Cardiac muscle cell (in vitro differentiated cells and primary cell): ENCODE results near the gene FHIP2A. TPM values are rescaled to one million over a fixed set of nuclear protein-coding genes. Genes with fewer than 3 reads are reported as not detected.

ENCODE experiments used
- DNase-seq, 2 donors: peaks; one replicate each; pipeline versions ENCODE4 v3.0.0 to v3.0.0-alpha.2; 2010 to 2017; ENCODE audit warnings: low read depth in 1 of 2, low spot score in 1 of 2
- H3K27ac ChIP-seq: fragments of 200-600 bp; sonication (generic); 2 replicates; pipeline ENCODE4 v1.5.1; 2016
- H3K27me3 ChIP-seq: fragments of 200-600 bp; sonication (generic); 2 replicates; pipeline ENCODE4 v1.6.0; 2016; ENCODE audit warnings: control low read depth
- H3K36me3 ChIP-seq: fragments of 200-600 bp; sonication (generic); 2 replicates; pipeline ENCODE4 v1.5.1; 2016; ENCODE audit warnings: control low read depth
- H3K4me1 ChIP-seq: fragments of 200-600 bp; sonication (generic); 2 replicates; pipeline ENCODE4 v1.8.1; 2017; ENCODE audit warnings: low read depth, mild to moderate bottlenecking, mixed run types
- H3K4me3 ChIP-seq: fragments of 200-600 bp; sonication (generic); 2 replicates; pipeline ENCODE4 v1.5.1; 2016; ENCODE audit warnings: mild to moderate bottlenecking
- H3K9me3 ChIP-seq: fragments of 200-600 bp; sonication (generic); 2 replicates; pipeline ENCODE4 v1.5.1; 2017; ENCODE audit warnings: low read depth, mild to moderate bottlenecking, control low read depth
- CTCF ChIP-seq: IDR thresholded peaks from 2 replicates; pipeline ENCODE4 v1.5.1; 2012; ENCODE audit warnings: low read depth, mild to moderate bottlenecking, low read length
- polyA plus RNA-seq: library from polyadenylated mRNA; unstranded; fragments of >200 nt; fragmentation: Nextera tagmentation; extraction: Ambion mirVana; gene quantifications from 2 replicates; pipeline ENCODE4 v1.2.1, GENCODE V29; 2016
- total RNA-seq: library from RNA; depleted of rRNA; stranded (reverse); fragments of >200 nt; gene quantifications from 2 replicates; pipeline ENCODE4 v1.2.3, GENCODE V29; 2016

The FHIP2A gene
- total and polyA plus RNA-seq, 2 experiments from 2014 or later: 14.8 to 49.4 TPM

GRCh38 chr10:114816308-114816707 is 5.3 kb upstream of the FHIP2A start:
- H3K27me3 ChIP-seq: no peaks in the 10 kb centered on the region
- no peak for TF ChIP-seq CTCF
- H3K36me3 ChIP-seq: no peaks in the 10 kb centered on the region
- H3K27ac ChIP-seq: no peak overlapping the region
- H3K9me3 ChIP-seq: no peaks in the 10 kb centered on the region
- no peaks in the 10 kb centered on the region for H3K4me1 ChIP-seq
- H3K4me3 ChIP-seq: no peak overlapping the region
- DNase-seq: no peak

- DNase-seq: no peak
- H3K4me3 ChIP-seq: no peak overlapping the region
- H3K27me3 ChIP-seq: no peaks in the 10 kb centered on the region
- H3K4me1 ChIP-seq: peaks cover 3% of the 10 kb centered on the region
- H3K9me3 ChIP-seq: no peaks in the 10 kb centered on the region
- H3K36me3 ChIP-seq: no peaks in the 10 kb centered on the region
- no peak for TF ChIP-seq CTCF
- H3K27ac ChIP-seq: no peak overlapping the region
These were observed 2.3 kb upstream of the FHIP2A start for GRCh38 chr10:114819322-114819721.

GRCh38 chr10:114821915-114822443 is 399 bp downstream of the FHIP2A start:
- H3K27me3 ChIP-seq: no peaks in the 10 kb centered on the region
- H3K36me3 ChIP-seq: no peaks in the 10 kb centered on the region
- TF ChIP-seq CTCF: no peak
- no peaks in the 10 kb centered on the region for H3K9me3 ChIP-seq
- peak overlapping the region; percentile 99 for H3K4me3 ChIP-seq
- peak overlapping the region; percentile 100 for H3K27ac ChIP-seq
- DNase-seq: peak; percentile 62 to 70
- H3K4me1 ChIP-seq: peaks cover 19% of the 10 kb centered on the region

- Histone ChIP-seq H3K4me1 (peaks cover 19% of the 10 kb centered on the region), H3K27ac (peak overlapping the region; percentile 100)
These were observed 980 bp downstream of the FHIP2A start for GRCh38 chr10:114822444-114823076.

GRCh38 chr10:114823077-114823463 is 1.5 kb downstream of the FHIP2A start:
- Histone ChIP-seq H3K27ac (peak overlapping the region; percentile 100), H3K36me3 (no peaks in the 10 kb centered on the region), H3K9me3 (no peaks in the 10 kb centered on the region), H3K27me3 (no peaks in the 10 kb centered on the region), H3K4me1 (peaks cover 19% of the 10 kb centered on the region), H3K4me3 (peak overlapping the region; percentile 99)
- peak in 1 of 2 donors; percentile 28 for DNase-seq
- no peak for TF ChIP-seq CTCF

More at GRCh38 chr10:114822444-114823076, 980 bp downstream of the FHIP2A start:
- Histone ChIP-seq H3K36me3 (no peaks in the 10 kb centered on the region), H3K4me3 (peak overlapping the region; percentile 99), H3K27me3 (no peaks in the 10 kb centered on the region), H3K9me3 (no peaks in the 10 kb centered on the region)
- DNase-seq: peak; percentile 45 to 60
- TF ChIP-seq CTCF: no peak
